ENCODE data around the gene ZMYND11.

DNA sequence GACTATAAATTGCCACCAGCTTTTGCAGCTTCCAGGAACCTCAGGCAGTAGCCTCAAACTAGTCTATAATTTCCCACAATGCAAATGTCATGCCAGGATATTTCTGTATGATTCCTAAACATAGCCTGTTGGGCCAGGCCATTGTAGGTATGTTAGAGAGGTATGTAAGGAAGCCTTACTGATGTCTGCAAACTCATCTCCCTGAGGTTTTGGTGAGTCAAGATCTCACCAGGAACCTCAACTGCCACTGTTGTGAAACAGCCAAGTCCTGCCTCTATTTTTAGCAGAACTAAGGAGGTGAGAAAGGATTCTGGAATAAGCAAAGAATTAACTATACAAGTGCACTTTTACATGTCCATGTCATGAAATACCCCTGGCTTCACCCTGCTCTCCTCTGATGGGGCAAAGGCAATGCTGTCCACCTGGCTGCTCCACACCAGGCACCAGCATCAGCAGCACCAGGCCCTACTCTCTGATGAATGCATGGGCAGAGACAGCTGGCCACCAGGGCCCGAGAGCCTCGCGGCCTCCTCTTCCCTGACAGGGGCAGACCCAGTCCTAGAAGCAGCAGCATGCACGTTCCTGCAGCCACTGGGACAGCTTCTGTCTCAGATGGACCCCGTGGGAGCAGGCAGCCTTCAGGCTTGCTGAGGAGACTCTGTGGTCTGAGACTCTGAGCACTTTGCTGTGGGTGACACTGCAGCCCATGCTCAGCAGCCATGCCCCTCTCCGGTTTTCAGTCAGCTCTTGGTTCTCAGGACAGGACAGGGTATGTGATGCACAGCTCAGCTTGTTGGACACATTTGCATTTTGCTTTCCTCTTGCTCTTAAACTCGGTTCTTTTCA is 147.3 kb downstream of the ZMYND11 start:
- TF ChIP-seq, protein P1, sequence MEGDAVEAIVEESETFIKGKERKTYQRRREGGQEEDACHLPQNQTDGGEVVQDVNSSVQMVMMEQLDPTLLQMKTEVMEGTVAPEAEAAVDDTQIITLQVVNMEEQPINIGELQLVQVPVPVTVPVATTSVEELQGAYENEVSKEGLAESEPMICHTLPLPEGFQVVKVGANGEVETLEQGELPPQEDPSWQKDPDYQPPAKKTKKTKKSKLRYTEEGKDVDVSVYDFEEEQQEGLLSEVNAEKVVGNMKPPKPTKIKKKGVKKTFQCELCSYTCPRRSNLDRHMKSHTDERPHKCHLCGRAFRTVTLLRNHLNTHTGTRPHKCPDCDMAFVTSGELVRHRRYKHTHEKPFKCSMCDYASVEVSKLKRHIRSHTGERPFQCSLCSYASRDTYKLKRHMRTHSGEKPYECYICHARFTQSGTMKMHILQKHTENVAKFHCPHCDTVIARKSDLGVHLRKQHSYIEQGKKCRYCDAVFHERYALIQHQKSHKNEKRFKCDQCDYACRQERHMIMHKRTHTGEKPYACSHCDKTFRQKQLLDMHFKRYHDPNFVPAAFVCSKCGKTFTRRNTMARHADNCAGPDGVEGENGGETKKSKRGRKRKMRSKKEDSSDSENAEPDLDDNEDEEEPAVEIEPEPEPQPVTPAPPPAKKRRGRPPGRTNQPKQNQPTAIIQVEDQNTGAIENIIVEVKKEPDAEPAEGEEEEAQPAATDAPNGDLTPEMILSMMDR (IDR thresholded peaks at IDR 0.05) = no peak
- TF ChIP-seq, protein P2, sequence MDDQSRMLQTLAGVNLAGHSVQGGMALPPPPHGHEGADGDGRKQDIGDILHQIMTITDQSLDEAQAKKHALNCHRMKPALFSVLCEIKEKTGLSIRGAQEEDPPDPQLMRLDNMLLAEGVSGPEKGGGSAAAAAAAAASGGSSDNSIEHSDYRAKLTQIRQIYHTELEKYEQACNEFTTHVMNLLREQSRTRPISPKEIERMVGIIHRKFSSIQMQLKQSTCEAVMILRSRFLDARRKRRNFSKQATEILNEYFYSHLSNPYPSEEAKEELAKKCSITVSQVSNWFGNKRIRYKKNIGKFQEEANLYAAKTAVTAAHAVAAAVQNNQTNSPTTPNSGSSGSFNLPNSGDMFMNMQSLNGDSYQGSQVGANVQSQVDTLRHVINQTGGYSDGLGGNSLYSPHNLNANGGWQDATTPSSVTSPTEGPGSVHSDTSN (IDR thresholded peaks at IDR 0.05) = no peak
- TF ChIP-seq KDM1A (IDR thresholded peaks at IDR 0.05; ENCODE audit: low read depth) (no peak), EP300 (IDR thresholded peaks at IDR 0.05) (no peak)

All from A549 (cell line).